ENCODE results near the gene MYLK.

Gene MYLK

GRCh38 chr3:123795471-123796251 lies 88.5 kb downstream of the MYLK start:
- TF ChIP-seq CTCF (IDR thresholded peaks at IDR 0.05; ENCODE audit: extremely low read depth, missing control alignments), result no peak
- no peak for DNase-seq (ENCODE audit: low spot score)

GRCh38 chr3:123793425-123793824 lies 90.7 kb downstream of the MYLK start:
- TF ChIP-seq CTCF (IDR thresholded peaks at IDR 0.05; ENCODE audit: extremely low read depth, missing control alignments), result no peak
- no peak for DNase-seq (ENCODE audit: low spot score)

GRCh38 chr3:123792473-123793201 lies 91.5 kb downstream of the MYLK start:
- no peak for DNase-seq (ENCODE audit: low spot score)

GRCh38 chr3:123791898-123792297 lies 92.2 kb downstream of the MYLK start:
- no peak for DNase-seq (ENCODE audit: low spot score)
- no peak for TF ChIP-seq CTCF (IDR thresholded peaks at IDR 0.05; ENCODE audit: extremely low read depth, missing control alignments)

More at GRCh38 chr3:123792473-123793201, 91.5 kb downstream of the MYLK start:
- no peak for TF ChIP-seq CTCF (IDR thresholded peaks at IDR 0.05; ENCODE audit: extremely low read depth, missing control alignments)

GRCh38 chr3:123791417-123791816 lies 92.7 kb downstream of the MYLK start:
- TF ChIP-seq CTCF (IDR thresholded peaks at IDR 0.05; ENCODE audit: extremely low read depth, missing control alignments), result no peak
- no peak for DNase-seq (ENCODE audit: low spot score)

GRCh38 chr3:123791073-123791370 lies 93.1 kb downstream of the MYLK start:
- TF ChIP-seq CTCF (IDR thresholded peaks at IDR 0.05; ENCODE audit: extremely low read depth, missing control alignments), result no peak
- no peak for DNase-seq (ENCODE audit: low spot score)

GRCh38 chr3:123790254-123791072 lies 93.7 kb downstream of the MYLK start:
- no peak for TF ChIP-seq CTCF (IDR thresholded peaks at IDR 0.05; ENCODE audit: extremely low read depth, missing control alignments)
- no peak for DNase-seq (ENCODE audit: low spot score)

Data from GM20000 (cell line).